Measurements from ENCODE around the gene SKA3. TPM values are rescaled to one million over a fixed set of nuclear protein-coding genes. Genes with fewer than 3 reads are reported as not detected.
"Not testable (repeated sequence)": the region's sequence is repeated elsewhere in the genome, so short reads cannot be mapped to it uniquely, and the experiment has no call there.

Gene SKA3
- total and polyA plus RNA-seq, 4 donors: 0.51 to 2.3 (median 0.91) TPM; not detected in 1

GRCh38 chr13:21212138-21212775 is 35.9 kb upstream of the SKA3 start:
- Histone ChIP-seq H3K36me3 (ENCODE audit: control insufficient read depth in 1 of 2, insufficient read depth in 2 of 2, low read length in 1 of 2) (no peaks in the 10 kb centered on the region), H3K9me3 (ENCODE audit: control insufficient read depth, low read length) (peaks cover 2% of the 10 kb centered on the region), H3K27me3 (ENCODE audit: control insufficient read depth in 1 of 2, insufficient read depth in 2 of 2, low read length in 1 of 2) (no peaks in the 10 kb centered on the region), H3K27ac (ENCODE audit: low read depth in 1 of 2, low read length in 2 of 2) (no peak overlapping the region), H3K4me3 (ENCODE audit: low read length in 2 of 2) (no peak overlapping the region), H3K4me1 (ENCODE audit: control insufficient read depth in 1 of 2, insufficient read depth in 2 of 2, low read length in 2 of 2) (no peaks in the 10 kb centered on the region)
- intact Hi-C loops (cut with DNase I): no loop called here
- 79 to 83% methylated on average over 7 of the region's 7 CpGs for WGBS, 2 donors
- ATAC-seq (ENCODE audit: low FRiP score) (no peak), DNase-seq (no peak)

- ATAC-seq (ENCODE audit: low FRiP score) (no peak), DNase-seq (no peak)
- Histone ChIP-seq H3K27me3 (ENCODE audit: control insufficient read depth in 1 of 2, insufficient read depth in 2 of 2, low read length in 1 of 2) (no peaks in the 10 kb centered on the region), H3K4me3 (ENCODE audit: low read length in 2 of 2) (no peak overlapping the region), H3K4me1 (ENCODE audit: control insufficient read depth in 1 of 2, insufficient read depth in 2 of 2, low read length in 2 of 2) (no peaks in the 10 kb centered on the region), H3K36me3 (ENCODE audit: control insufficient read depth in 1 of 2, insufficient read depth in 2 of 2, low read length in 1 of 2) (no peaks in the 10 kb centered on the region), H3K9me3 (ENCODE audit: control insufficient read depth, low read length) (peaks cover 2% of the 10 kb centered on the region), H3K27ac (ENCODE audit: low read depth in 1 of 2, low read length in 2 of 2) (no peak overlapping the region)
- 85 to 95% methylated on average over 3 of the region's 3 CpGs for WGBS, 2 donors
- intact Hi-C loops (cut with DNase I): no loop called here
Measured at GRCh38 chr13:21208652-21209154, 32.4 kb upstream of the SKA3 start.

GRCh38 chr13:21202767-21203531 is 26.6 kb upstream of the SKA3 start:
- DNase-seq (no peak), ATAC-seq (ENCODE audit: low FRiP score) (no peak)
- H3K27me3 ChIP-seq (ENCODE audit: control insufficient read depth in 1 of 2, insufficient read depth in 2 of 2, low read length in 1 of 2): no peaks in the 10 kb centered on the region
- H3K9me3 ChIP-seq (ENCODE audit: control insufficient read depth, low read length): no peaks in the 10 kb centered on the region
- WGBS, 2 donors: 57 to 64% methylated on average over 3 of the region's 3 CpGs
- intact Hi-C loops (cut with DNase I): no loop called here
- H3K27ac ChIP-seq (ENCODE audit: low read depth in 1 of 2, low read length in 2 of 2): no peak overlapping the region
- no peaks in the 10 kb centered on the region for H3K4me1 ChIP-seq (ENCODE audit: control insufficient read depth in 1 of 2, insufficient read depth in 2 of 2, low read length in 2 of 2)
- H3K36me3 ChIP-seq (ENCODE audit: control insufficient read depth in 1 of 2, insufficient read depth in 2 of 2, low read length in 1 of 2): no peaks in the 10 kb centered on the region
- H3K4me3 ChIP-seq (ENCODE audit: low read length in 2 of 2): no peak overlapping the region

GRCh38 chr13:21201456-21202190 is 25.3 kb upstream of the SKA3 start:
- DNase-seq; intact Hi-C loops (cut with DNase I); H3K36me3 ChIP-seq (ENCODE audit: control insufficient read depth in 1 of 2, insufficient read depth in 2 of 2, low read length in 1 of 2): not testable (repeated sequence)

DNA sequence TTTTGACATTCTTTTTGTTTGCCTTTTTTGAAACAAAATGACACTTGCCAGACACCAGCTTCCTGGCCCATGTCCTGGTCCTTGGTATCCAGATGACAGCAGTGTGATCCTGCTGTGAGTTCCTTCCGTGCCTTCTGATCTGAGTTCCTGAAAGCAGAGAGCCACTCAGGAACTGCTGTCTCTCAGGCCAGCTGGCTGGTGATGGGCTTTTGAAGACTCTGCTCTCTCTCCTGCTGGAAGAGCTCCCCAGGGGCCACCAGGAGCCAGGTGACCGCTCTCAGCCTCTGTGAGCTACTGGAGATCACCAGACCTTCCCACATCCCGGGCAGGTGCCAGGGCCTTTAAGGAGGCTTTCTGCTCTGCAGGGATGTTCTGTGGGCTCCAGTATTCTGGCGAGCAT is 22.0 kb upstream of the SKA3 start:
- H3K9me3 ChIP-seq (ENCODE audit: control insufficient read depth, low read length); intact Hi-C loops (cut with DNase I); H3K27ac ChIP-seq (ENCODE audit: low read depth in 1 of 2, low read length in 2 of 2); H3K4me3 ChIP-seq (ENCODE audit: low read length in 2 of 2); DNase-seq; H3K4me1 ChIP-seq (ENCODE audit: control insufficient read depth in 1 of 2, insufficient read depth in 2 of 2, low read length in 2 of 2); H3K36me3 ChIP-seq (ENCODE audit: control insufficient read depth in 1 of 2, insufficient read depth in 2 of 2, low read length in 1 of 2); H3K27me3 ChIP-seq (ENCODE audit: control insufficient read depth in 1 of 2, insufficient read depth in 2 of 2, low read length in 1 of 2); ATAC-seq (ENCODE audit: low FRiP score): not testable (repeated sequence)
- 73 to 76% methylated on average over 3 to 4 of the region's 4 CpGs for WGBS, 2 donors

More at GRCh38 chr13:21201456-21202190, 25.3 kb upstream of the SKA3 start:
- not testable (repeated sequence) for H3K4me3 ChIP-seq (ENCODE audit: low read length in 2 of 2); ATAC-seq (ENCODE audit: low FRiP score); H3K9me3 ChIP-seq (ENCODE audit: control insufficient read depth, low read length); H3K27ac ChIP-seq (ENCODE audit: low read depth in 1 of 2, low read length in 2 of 2); H3K27me3 ChIP-seq (ENCODE audit: control insufficient read depth in 1 of 2, insufficient read depth in 2 of 2, low read length in 1 of 2); H3K4me1 ChIP-seq (ENCODE audit: control insufficient read depth in 1 of 2, insufficient read depth in 2 of 2, low read length in 2 of 2)

GRCh38 chr13:21197606-21198225 is 21.4 kb upstream of the SKA3 start:
- H3K4me3 ChIP-seq (ENCODE audit: low read length in 2 of 2); DNase-seq; H3K27ac ChIP-seq (ENCODE audit: low read depth in 1 of 2, low read length in 2 of 2); ATAC-seq (ENCODE audit: low FRiP score); H3K27me3 ChIP-seq (ENCODE audit: control insufficient read depth in 1 of 2, insufficient read depth in 2 of 2, low read length in 1 of 2); H3K9me3 ChIP-seq (ENCODE audit: control insufficient read depth, low read length); H3K36me3 ChIP-seq (ENCODE audit: control insufficient read depth in 1 of 2, insufficient read depth in 2 of 2, low read length in 1 of 2); intact Hi-C loops (cut with DNase I); H3K4me1 ChIP-seq (ENCODE audit: control insufficient read depth in 1 of 2, insufficient read depth in 2 of 2, low read length in 2 of 2): not testable (repeated sequence)
- 79 to 80% methylated on average over 9 of the region's 9 CpGs for WGBS, 2 donors

- H3K27ac ChIP-seq (ENCODE audit: low read depth in 1 of 2, low read length in 2 of 2); H3K27me3 ChIP-seq (ENCODE audit: control insufficient read depth in 1 of 2, insufficient read depth in 2 of 2, low read length in 1 of 2); H3K36me3 ChIP-seq (ENCODE audit: control insufficient read depth in 1 of 2, insufficient read depth in 2 of 2, low read length in 1 of 2); H3K4me1 ChIP-seq (ENCODE audit: control insufficient read depth in 1 of 2, insufficient read depth in 2 of 2, low read length in 2 of 2); intact Hi-C loops (cut with DNase I); H3K9me3 ChIP-seq (ENCODE audit: control insufficient read depth, low read length); DNase-seq; H3K4me3 ChIP-seq (ENCODE audit: low read length in 2 of 2); ATAC-seq (ENCODE audit: low FRiP score): not testable (repeated sequence)
- WGBS, 2 donors: 78 to 84% methylated on average over 2 of the region's 2 CpGs
Measured at GRCh38 chr13:21194756-21195155, 18.4 kb upstream of the SKA3 start.

DNA sequence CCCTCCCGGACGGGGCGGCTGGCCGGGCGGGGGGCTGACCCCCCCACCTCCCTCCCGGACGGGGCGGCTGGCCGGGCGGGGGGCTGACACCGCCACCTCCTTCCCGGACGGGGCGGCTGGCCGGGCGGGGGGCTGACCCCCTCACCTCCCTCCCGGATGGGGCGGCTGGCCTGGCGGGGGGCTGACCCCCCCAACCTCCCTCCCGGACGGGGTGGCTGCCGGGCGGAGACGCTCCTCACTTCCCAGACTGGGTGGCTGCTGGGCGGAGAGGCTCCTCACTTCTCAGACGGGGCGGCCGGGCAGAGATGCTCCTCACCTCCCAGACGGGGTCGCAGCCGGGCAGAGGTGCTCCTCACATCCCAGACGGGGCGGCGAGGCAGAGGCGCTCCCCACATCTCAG is 10.1 kb upstream of the SKA3 start:
- ATAC-seq (ENCODE audit: low FRiP score); H3K4me3 ChIP-seq (ENCODE audit: low read length in 2 of 2); H3K4me1 ChIP-seq (ENCODE audit: control insufficient read depth in 1 of 2, insufficient read depth in 2 of 2, low read length in 2 of 2); H3K27me3 ChIP-seq (ENCODE audit: control insufficient read depth in 1 of 2, insufficient read depth in 2 of 2, low read length in 1 of 2); intact Hi-C loops (cut with DNase I); H3K36me3 ChIP-seq (ENCODE audit: control insufficient read depth in 1 of 2, insufficient read depth in 2 of 2, low read length in 1 of 2); H3K9me3 ChIP-seq (ENCODE audit: control insufficient read depth, low read length); DNase-seq; H3K27ac ChIP-seq (ENCODE audit: low read depth in 1 of 2, low read length in 2 of 2): not testable (repeated sequence)
- 93 to 100% methylated on average over 3 to 26 of the region's 35 CpGs for WGBS, 2 donors

Data from aorta (tissue), 5 donors.